H1 (cell line): ENCODE results near the gene ERI3. TPM values are rescaled to one million over a fixed set of nuclear protein-coding genes. Genes with fewer than 3 reads are reported as not detected.

ENCODE experiments used
- CREB1 ChIP-seq: IDR thresholded peaks from 2 replicates; pipeline ENCODE4 v1.6.1; 2012; ENCODE audit warnings: inconsistent platforms
- EZH2 ChIP-seq: fragments of 200-600 bp; sonication (generic); IDR thresholded peaks from 2 replicates; pipeline ENCODE4 v1.7.1; 2012; ENCODE audit warnings: low read depth, mild to moderate bottlenecking, moderate library complexity, low read length, inconsistent platforms; ENCODE audit not compliant: severe bottlenecking
- GABPA ChIP-seq: IDR thresholded peaks from 2 replicates; pipeline ENCODE4 v1.6.1; 2011; ENCODE audit warnings: mild to moderate bottlenecking, low read length, moderate library complexity, borderline replicate concordance; ENCODE audit not compliant: insufficient read depth
- GTF2F1 ChIP-seq: IDR thresholded peaks from 2 replicates; pipeline ENCODE4 v1.6.1; 2012; ENCODE audit warnings: low read depth, low read length, improper control_type of control experiment, borderline replicate concordance
- PHF8 ChIP-seq: fragments of 200-600 bp; sonication (generic); conservative IDR thresholded peaks from 2 replicates; pipeline ENCODE4 v1.7.1; 2012; ENCODE audit warnings: low read depth, mild to moderate bottlenecking, inconsistent platforms, low read length, moderate library complexity
- RAD21 ChIP-seq, 2 experiments: IDR thresholded peaks in 1 of 2; conservative IDR thresholded peaks in 1 of 2; 2 replicates each; pipeline ENCODE4 v1.6.1; 2011; ENCODE audit warnings: low read depth in 2 of 2, low read length in 2 of 2, improper control_type of control experiment in 1 of 2, inconsistent platforms in 1 of 2, mild to moderate bottlenecking in 1 of 2, moderate library complexity in 1 of 2
- SP2 ChIP-seq: IDR thresholded peaks from 2 replicates; pipeline ENCODE4 v1.6.1; 2012; ENCODE audit warnings: mild to moderate bottlenecking, low read length, inconsistent platforms
- polyA plus RNA-seq, 7 experiments: library from polyadenylated mRNA; depleted of rRNA in 3 of 7; stranded (reverse) in 5 of 7; unstranded in 2 of 7; fragments of >200 nt in 5 of 7; fragments of 200-250 nt in 2 of 7; gene quantifications; 1 replicate in 5 of 7; 2 replicates in 1 of 7; 4 replicates in 1 of 7; pipeline versions ENCODE4 v1.2.1 to v1.2.3, GENCODE V29; 2011 to 2013; ENCODE audit warnings: missing spikeins in 2 of 7, mixed read lengths in 2 of 7
- total RNA-seq: library from RNA; stranded (reverse); fragmentation: NEBNext Ultra II Directional; extraction: Animal tissue kit (Norgen Biotek cat#: 25700); gene quantifications from 2 replicates; pipeline ENCODE4 v1.2.1, GENCODE V29; 2021
- TF ChIP-seq, protein P1 (sequence below): IDR thresholded peaks from 2 replicates; pipeline ENCODE4 v1.6.1; 2012; ENCODE audit warnings: inconsistent platforms

ERI3 gene
- total and polyA plus RNA-seq, 2 of the 8 experiments (the other 6 are each of a cell fraction or from before 2014, with no cell fraction given) = 81.1 to 199 TPM

DNA sequence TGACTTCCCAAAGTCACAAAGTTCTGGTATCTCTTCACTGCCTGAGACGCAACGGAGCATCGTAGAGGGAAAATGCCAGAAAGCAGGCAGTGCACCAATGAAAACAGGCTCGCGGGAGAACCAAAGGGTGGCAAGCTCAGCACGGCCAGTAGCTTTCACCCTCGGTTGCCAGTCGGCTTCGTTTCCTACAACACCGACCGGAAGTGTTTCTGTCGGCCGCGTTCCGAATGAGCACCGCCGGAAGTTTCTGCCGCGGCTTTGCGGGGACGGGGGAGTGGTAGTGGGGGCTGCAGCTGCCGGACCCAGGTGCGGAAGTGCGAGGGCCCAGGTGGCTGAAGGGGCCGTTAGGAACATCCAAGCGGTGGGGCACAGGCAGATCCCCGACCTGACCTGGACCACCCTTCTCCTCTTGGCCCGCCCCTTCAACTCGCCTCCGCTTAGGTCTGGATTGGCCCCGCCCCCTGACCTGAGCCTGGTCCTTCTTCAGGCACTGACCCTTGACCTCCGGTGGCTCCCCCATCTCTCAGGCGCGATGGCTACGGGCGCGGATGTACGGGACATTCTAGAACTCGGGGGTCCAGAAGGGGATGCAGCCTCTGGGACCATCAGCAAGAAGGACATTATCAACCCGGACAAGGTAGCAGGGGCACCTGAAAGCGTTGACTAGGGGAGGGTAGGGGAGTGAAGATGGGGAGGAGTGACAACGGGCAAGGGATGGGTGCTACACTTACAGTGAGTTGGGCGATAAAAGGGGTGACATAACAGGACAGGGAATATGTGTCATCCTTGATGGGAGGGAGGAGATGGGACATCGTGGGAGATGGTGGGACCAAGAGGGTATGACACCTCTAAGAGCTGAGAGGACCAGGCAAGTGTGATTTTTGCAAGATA lies 141.6 kb downstream of the ERI3 start, which contains the start of gene DMAP1 (continued):
- no peak for TF ChIP-seq EZH2
- TF ChIP-seq SP2 = no peak
- TF ChIP-seq GTF2F1 = peak; percentile 33; the same call in 1 of the 2 replicates
- TF ChIP-seq, protein P1, sequence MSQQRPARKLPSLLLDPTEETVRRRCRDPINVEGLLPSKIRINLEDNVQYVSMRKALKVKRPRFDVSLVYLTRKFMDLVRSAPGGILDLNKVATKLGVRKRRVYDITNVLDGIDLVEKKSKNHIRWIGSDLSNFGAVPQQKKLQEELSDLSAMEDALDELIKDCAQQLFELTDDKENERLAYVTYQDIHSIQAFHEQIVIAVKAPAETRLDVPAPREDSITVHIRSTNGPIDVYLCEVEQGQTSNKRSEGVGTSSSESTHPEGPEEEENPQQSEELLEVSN = peak; percentile 63
- peak; percentile 88 for TF ChIP-seq PHF8
- TF ChIP-seq CREB1 = peak; percentile 67
- peak; percentile 37 to 52; a peak in 3 of 4 replicates for TF ChIP-seq RAD21 (IDR thresholded peaks at IDR 0.05 in 1 of 2, conservative IDR thresholded peaks at IDR 0.05 in 1 of 2; ENCODE audit: low read depth in 2 of 2, low read length in 2 of 2)
- TF ChIP-seq GABPA = peak; percentile 100
